ES-I3 (cell line): ENCODE measurements around the gene ZXDC.

ENCODE experiments used
- H3K36me3 ChIP-seq: 2 replicates; pipeline ENCODE4 v1.6.1; 2013; ENCODE audit warnings: mild to moderate bottlenecking, low read length, control low read depth, moderate library complexity; ENCODE audit not compliant: insufficient read depth
- H3K4me1 ChIP-seq: 2 replicates; pipeline ENCODE4 v1.6.1; 2013; ENCODE audit warnings: mild to moderate bottlenecking, control low read depth, low read length; ENCODE audit not compliant: insufficient read depth
- H3K9ac ChIP-seq: 2 replicates; pipeline ENCODE4 v1.6.1; 2013; ENCODE audit warnings: low read depth, mild to moderate bottlenecking, low read length, moderate library complexity
- H3K9me3 ChIP-seq: 2 replicates; pipeline ENCODE4 v1.6.1; 2013; ENCODE audit warnings: mild to moderate bottlenecking, low read length, moderate library complexity; ENCODE audit not compliant: control insufficient read depth, insufficient read depth

Gene ZXDC

GRCh38 chr3:126464093-126464492 is 11.6 kb downstream of the ZXDC start:
- Histone ChIP-seq H3K4me1 (no peaks in the 10 kb centered on the region), H3K9me3 (no peaks in the 10 kb centered on the region), H3K36me3 (peaks cover 23% of the 10 kb centered on the region), H3K9ac (no peak overlapping the region)

DNA sequence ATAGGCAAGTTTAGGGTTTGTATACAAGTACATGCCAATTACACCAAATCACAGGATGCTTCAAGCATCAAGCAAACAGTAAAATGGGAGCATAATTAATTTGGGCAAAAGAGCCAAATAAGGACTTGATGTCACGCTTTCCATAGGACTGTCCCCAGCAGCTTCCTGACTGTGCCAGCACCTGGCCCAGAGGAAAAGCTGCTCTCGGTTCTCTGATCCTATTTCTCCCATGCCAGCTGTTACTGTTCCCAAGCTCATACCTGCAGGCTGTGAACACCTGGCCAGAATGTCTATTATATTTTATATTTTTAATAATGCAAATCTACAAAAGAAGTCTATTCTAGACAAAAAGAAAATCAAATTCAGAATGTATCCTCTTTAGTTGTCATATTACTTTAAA is 12.2 kb downstream of the ZXDC start:
- peaks cover 21% of the 10 kb centered on the region for H3K36me3 ChIP-seq
- no peaks in the 10 kb centered on the region for H3K9me3 ChIP-seq
- H3K9ac ChIP-seq = no peak overlapping the region
- no peaks in the 10 kb centered on the region for H3K4me1 ChIP-seq

- no peak overlapping the region for H3K9ac ChIP-seq
- peaks cover 32% of the 10 kb centered on the region for H3K36me3 ChIP-seq
- no peaks in the 10 kb centered on the region for H3K9me3 ChIP-seq
- no peaks in the 10 kb centered on the region for H3K4me1 ChIP-seq
These were observed 14.1 kb downstream of the ZXDC start for GRCh38 chr3:126461450-126462070.

GRCh38 chr3:126460381-126460780 is 15.3 kb downstream of the ZXDC start:
- Histone ChIP-seq H3K36me3 (peaks cover 28% of the 10 kb centered on the region), H3K4me1 (no peaks in the 10 kb centered on the region), H3K9me3 (no peaks in the 10 kb centered on the region), H3K9ac (no peak overlapping the region)

DNA sequence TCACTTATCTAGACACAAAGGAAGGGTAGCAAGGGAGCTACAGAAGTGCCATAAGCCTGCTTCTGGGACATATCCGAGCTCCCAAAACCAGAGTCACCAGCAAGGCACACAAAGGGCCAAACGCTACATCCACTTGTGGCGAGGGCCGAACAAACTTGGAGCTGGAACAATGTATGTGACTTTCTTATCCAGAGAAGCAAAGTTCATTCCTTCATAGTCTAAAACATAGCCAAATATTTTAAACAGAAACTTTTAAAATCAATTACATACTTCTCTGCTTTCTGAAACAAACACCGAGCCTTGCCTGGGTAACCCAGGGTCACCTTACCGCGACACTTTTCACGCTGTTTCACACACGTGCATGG is 15.9 kb downstream of the ZXDC start:
- Histone ChIP-seq H3K9ac (no peak overlapping the region), H3K9me3 (no peaks in the 10 kb centered on the region), H3K4me1 (no peaks in the 10 kb centered on the region), H3K36me3 (peaks cover 27% of the 10 kb centered on the region)

DNA sequence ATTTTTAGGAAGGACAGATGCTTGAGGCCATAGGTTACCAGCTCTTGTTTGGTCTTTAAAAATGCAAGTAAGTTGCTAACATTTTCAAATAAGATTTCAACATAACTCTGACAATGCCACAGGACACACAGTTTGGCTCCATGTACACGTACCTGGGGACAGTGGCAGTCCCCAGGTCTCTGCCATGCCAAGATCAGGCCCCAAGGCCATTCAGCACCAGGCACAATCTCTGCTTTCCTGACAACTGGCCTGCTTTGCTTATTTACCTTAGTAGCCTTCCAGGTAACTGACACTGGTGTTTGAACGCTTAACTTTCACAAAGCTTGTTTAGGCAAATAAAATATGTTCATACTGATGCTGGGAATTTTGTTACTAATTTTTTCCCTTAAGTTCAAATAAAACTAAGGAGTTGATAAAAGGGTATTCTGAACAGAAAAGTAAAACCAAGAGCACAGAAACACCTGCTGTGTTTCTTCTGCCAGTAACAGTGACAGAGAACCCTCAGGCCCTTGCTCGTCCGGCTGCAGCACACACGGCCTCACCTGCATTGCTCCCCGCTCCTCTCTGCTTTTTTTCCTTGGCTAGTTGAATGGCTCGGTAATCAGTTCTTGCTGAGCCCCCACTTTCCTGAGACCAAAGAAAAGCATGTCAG is 16.5 kb downstream of the ZXDC start:
- H3K4me1 ChIP-seq = no peaks in the 10 kb centered on the region
- no peaks in the 10 kb centered on the region for H3K9me3 ChIP-seq
- H3K9ac ChIP-seq = no peak overlapping the region
- H3K36me3 ChIP-seq = peaks cover 22% of the 10 kb centered on the region

DNA sequence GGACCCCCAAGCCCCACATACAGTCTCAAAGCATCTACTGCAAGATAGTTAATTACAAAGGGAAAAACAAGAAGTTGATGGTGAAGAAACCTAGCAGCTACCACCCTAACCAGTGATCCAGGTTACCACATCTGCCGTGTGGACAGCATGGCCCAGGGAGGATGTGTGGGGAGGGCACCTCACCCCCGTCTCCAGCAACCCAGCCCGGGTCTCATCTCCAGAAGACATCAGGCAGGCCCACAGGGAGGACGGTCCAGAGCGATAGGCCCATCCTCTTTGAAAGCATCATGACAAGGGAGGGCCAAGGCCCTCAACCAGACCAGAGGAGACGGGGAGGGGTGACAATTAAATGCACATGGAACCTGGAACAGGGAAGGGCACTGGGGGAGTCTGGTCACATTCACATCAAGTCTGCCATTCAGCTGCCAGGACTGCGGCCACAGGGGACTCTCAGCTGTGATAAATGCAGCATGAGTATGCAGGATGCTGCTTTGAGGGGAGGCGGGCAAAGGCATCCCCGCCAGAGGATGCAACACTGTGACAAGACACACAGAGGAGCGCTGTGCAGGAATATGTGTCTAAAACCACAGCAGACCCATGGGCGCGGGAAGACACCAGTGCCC is 18.8 kb downstream of the ZXDC start:
- H3K9ac ChIP-seq = no peak overlapping the region
- no peaks in the 10 kb centered on the region for H3K4me1 ChIP-seq
- H3K36me3 ChIP-seq = peaks cover 18% of the 10 kb centered on the region
- no peaks in the 10 kb centered on the region for H3K9me3 ChIP-seq

- no peaks in the 10 kb centered on the region for H3K9me3 ChIP-seq
- no peaks in the 10 kb centered on the region for H3K4me1 ChIP-seq
- H3K9ac ChIP-seq = no peak overlapping the region
- H3K36me3 ChIP-seq = peaks cover 18% of the 10 kb centered on the region
These were observed 19.5 kb downstream of the ZXDC start for GRCh38 chr3:126456211-126456610.

- no peak overlapping the region for H3K9ac ChIP-seq
- H3K4me1 ChIP-seq = no peaks in the 10 kb centered on the region
- H3K36me3 ChIP-seq = peaks cover 14% of the 10 kb centered on the region
- H3K9me3 ChIP-seq = no peaks in the 10 kb centered on the region
These were observed 21.1 kb downstream of the ZXDC start for GRCh38 chr3:126454437-126455198.

DNA sequence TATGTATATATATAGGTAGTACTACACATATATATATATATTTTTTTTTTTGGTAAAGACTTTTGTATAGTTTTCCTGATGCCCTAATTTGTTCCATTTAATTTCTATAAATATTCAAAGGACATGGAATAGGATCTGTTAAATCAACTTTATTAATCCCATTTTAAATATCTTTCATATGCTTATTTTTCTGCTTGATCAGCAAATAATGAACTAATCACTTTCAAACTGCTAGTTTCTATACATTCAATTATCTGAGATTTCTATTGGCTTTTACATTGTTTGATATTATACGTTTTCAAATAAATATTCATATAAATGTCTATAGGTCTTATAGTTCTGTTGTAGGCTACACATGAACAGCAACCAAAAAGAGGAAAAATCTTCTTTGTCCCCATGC is 21.7 kb downstream of the ZXDC start:
- Histone ChIP-seq H3K9ac (no peak overlapping the region), H3K36me3 (peaks cover 12% of the 10 kb centered on the region), H3K4me1 (no peaks in the 10 kb centered on the region), H3K9me3 (no peaks in the 10 kb centered on the region)

DNA sequence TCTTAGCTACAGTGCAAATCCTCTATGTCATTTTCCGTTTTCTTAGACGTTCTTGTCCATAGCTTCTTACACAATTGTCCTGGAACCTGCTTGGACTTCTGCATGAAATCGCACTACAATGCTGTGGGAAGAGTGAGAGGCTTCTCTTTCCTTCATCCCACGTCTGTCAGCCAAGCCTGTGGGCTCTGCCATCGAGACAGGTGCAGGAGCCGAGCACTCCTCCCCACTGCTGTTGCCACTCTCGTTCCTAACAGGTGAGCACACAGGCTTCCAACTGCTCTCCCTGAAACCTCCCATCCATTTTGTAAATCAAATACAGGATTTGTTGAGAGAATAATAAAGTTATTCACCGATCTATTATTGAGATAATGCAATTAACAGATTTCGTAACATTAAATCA is 23.5 kb downstream of the ZXDC start:
- no peaks in the 10 kb centered on the region for H3K9me3 ChIP-seq
- no peaks in the 10 kb centered on the region for H3K4me1 ChIP-seq
- H3K36me3 ChIP-seq = no peaks in the 10 kb centered on the region; the same call in 1 of the 2 replicates
- no peak overlapping the region for H3K9ac ChIP-seq

DNA sequence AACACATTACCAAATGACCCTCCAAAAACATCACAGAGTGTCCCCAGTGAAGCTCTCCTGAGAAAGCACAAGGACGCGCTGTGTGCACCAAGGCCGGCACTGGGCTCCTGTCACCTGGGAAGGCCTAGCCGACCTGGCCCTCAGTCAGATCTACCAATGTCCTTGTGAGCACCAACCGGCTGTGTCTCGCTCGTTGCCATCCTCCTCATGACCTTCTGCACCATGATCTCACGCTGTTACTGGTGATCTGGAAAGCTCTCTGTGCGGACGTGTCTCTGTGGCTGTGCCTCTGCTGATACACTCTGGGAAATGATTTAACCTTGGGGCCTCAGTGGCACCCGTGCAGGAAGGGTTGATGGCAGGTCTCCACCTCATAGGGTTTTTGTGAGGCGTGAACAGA is 24.2 kb downstream of the ZXDC start:
- Histone ChIP-seq H3K9ac (no peak overlapping the region), H3K36me3 (no peaks in the 10 kb centered on the region; the same call in 1 of the 2 replicates), H3K9me3 (no peaks in the 10 kb centered on the region), H3K4me1 (no peaks in the 10 kb centered on the region)

DNA sequence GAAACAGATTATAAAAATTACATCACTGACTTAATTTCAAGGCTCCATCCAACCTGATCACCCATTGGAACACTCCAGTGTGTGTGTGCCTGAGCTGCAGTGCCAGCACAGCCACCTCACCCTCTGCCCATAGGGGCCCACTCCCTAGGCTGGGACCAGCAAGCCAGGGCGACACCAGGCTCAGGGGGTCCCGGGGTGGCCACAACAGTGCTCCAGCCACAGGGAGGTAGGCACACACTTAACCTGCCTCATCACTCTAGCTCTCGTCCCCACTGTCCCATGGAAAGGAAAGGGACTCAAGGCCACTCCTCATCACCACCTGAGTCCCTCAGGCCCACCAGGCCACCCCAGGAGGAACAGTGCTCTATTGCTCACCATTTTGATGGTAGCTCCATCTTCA is 24.9 kb downstream of the ZXDC start:
- Histone ChIP-seq H3K36me3 (no peaks in the 10 kb centered on the region; the same call in 1 of the 2 replicates), H3K9me3 (no peaks in the 10 kb centered on the region), H3K9ac (no peak overlapping the region), H3K4me1 (no peaks in the 10 kb centered on the region)

DNA sequence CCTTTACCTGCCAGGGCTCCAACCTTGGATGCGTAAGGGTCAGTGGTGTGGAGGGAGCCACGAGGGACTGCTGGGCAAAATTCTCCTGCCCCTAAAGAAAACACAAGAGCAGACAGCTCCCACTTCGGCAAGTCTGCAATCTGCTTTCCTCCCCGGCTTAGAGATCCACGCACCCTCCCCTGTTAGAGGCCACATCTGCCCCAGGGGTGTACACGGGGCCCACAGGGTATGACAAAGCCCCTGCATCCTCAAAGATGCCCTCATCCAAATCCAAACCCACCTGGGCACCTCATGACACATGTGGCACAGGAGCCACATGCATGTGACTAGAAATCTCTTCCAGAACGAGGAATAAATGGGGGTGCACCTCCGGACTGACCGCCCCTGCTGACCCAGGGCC is 25.5 kb downstream of the ZXDC start:
- H3K36me3 ChIP-seq = no peaks in the 10 kb centered on the region; the same call in 1 of the 2 replicates
- H3K4me1 ChIP-seq = no peaks in the 10 kb centered on the region
- H3K9me3 ChIP-seq = no peaks in the 10 kb centered on the region
- H3K9ac ChIP-seq = no peak overlapping the region
